NT2/D1 (cell line): ENCODE results near the gene BEX2.

Experiments used
- YY1 ChIP-seq: IDR thresholded peaks from 2 replicates; pipeline ENCODE4 v1.6.1; 2011; ENCODE audit not compliant: insufficient read length, insufficient read depth
- ZNF274 ChIP-seq: IDR thresholded peaks from 2 replicates; pipeline ENCODE4 v1.6.1; 2011; ENCODE audit warnings: mild to moderate bottlenecking, low read depth, low read length

- TF ChIP-seq YY1 (no peak), ZNF274 (no peak)
Measured at GRCh38 chrX:103347682-103348397, 37.0 kb upstream of the BEX2 start.
